Calu3 (cell line): ENCODE data around the gene KCNJ10. TPM values are rescaled to one million over a fixed set of nuclear protein-coding genes. Genes with fewer than 3 reads are reported as not detected.
A peak's percentile ranks its signal among the peaks of the same experiment; 100 is the strongest.

Experiments
- BruUV-seq: library from RNA; stranded (reverse); fragments of 400-500 nt; replicated peaks from 2 replicates; lab custom pipeline; 2021; lab: Mats Ljungman, UMichigan
- CTCF ChIA-PET: fragments of 300-600 bp; sonication (Branson Sonifier 250); formaldehyde crosslinking; loops from one replicate; lab custom pipeline; 2022; ENCODE audit warnings: antibody characterized with exemption; lab: Charles Lee
- DNase-seq: peaks from one replicate; pipeline ENCODE4 v3.0.0; 2022
- H3K27ac Mint-ChIP-seq: one replicate; pipeline ENCODE4 v1.8.0; 2022; ENCODE audit warnings: mixed read lengths; ENCODE audit not compliant: unreplicated experiment
- H3K27me3 Mint-ChIP-seq: one replicate; pipeline ENCODE4 v1.8.0; 2022; ENCODE audit warnings: mixed read lengths; ENCODE audit not compliant: unreplicated experiment
- H3K36me3 Mint-ChIP-seq: one replicate; pipeline ENCODE4 v1.8.0; 2022; ENCODE audit warnings: mild to moderate bottlenecking, moderate library complexity, mixed read lengths; ENCODE audit not compliant: insufficient read depth, unreplicated experiment
- H3K4me1 Mint-ChIP-seq: one replicate; pipeline ENCODE4 v1.8.0; 2022; ENCODE audit warnings: mild to moderate bottlenecking, low read depth, mixed read lengths; ENCODE audit not compliant: unreplicated experiment
- H3K4me3 Mint-ChIP-seq: one replicate; pipeline ENCODE4 v1.8.0; 2022; ENCODE audit warnings: mild to moderate bottlenecking, low read depth, moderate library complexity, mixed read lengths; ENCODE audit not compliant: unreplicated experiment
- H3K9me3 Mint-ChIP-seq: one replicate; pipeline ENCODE4 v1.8.0; 2022; ENCODE audit warnings: low read depth, mixed read lengths; ENCODE audit not compliant: unreplicated experiment
- intact Hi-C: fragments of 100-400 bp; cut with micrococcal nuclease; formaldehyde crosslinking; loops from one replicate; pipeline ENCODE4 v1.10.0; 2022; ENCODE audit not compliant: unreplicated experiment
- total RNA-seq: library from RNA; stranded (reverse); gene quantifications from 2 replicates; pipeline ENCODE4 v1.2.3, GENCODE V29; 2022
- TF ChIP-seq, protein P1 (sequence below): fragments of 200-600 bp; IDR thresholded peaks from one replicate; pipeline ENCODE4 v1.8.0; 2022; ENCODE audit warnings: antibody characterized with exemption; ENCODE audit not compliant: unreplicated experiment

The KCNJ10 gene
- total RNA-seq, 1 experiment from 2014 or later, result not detected

- CTCF ChIA-PET, result interaction anchor here (0.5 to 3.5 kb wide), 11 partner anchors 24 to 1315 kb away, joined by 3 to 38 read pairs (median 7); partner anchors contain the start of genes DCAF8, PEX19 and TOMM40L
- no TSS peak for BruUV-seq
These were observed 32.0 kb upstream of the KCNJ10 start for GRCh38 chr1:160101717-160102522.

GRCh38 chr1:160101037-160101716, 31.2 kb upstream of the KCNJ10 start:
- peak overlapping the region; percentile 27 for H3K27ac Mint-ChIP-seq

More at GRCh38 chr1:160101717-160102522, 32.0 kb upstream of the KCNJ10 start:
- Mint-ChIP-seq H3K4me3 (no peak overlapping the region), H3K27ac (no peak overlapping the region), H3K36me3 (peaks cover 25% of the 10 kb centered on the region), H3K27me3 (peaks cover 35% of the 10 kb centered on the region), H3K9me3 (no peaks in the 10 kb centered on the region), H3K4me1 (peaks cover 38% of the 10 kb centered on the region)
- TF ChIP-seq, protein P1, sequence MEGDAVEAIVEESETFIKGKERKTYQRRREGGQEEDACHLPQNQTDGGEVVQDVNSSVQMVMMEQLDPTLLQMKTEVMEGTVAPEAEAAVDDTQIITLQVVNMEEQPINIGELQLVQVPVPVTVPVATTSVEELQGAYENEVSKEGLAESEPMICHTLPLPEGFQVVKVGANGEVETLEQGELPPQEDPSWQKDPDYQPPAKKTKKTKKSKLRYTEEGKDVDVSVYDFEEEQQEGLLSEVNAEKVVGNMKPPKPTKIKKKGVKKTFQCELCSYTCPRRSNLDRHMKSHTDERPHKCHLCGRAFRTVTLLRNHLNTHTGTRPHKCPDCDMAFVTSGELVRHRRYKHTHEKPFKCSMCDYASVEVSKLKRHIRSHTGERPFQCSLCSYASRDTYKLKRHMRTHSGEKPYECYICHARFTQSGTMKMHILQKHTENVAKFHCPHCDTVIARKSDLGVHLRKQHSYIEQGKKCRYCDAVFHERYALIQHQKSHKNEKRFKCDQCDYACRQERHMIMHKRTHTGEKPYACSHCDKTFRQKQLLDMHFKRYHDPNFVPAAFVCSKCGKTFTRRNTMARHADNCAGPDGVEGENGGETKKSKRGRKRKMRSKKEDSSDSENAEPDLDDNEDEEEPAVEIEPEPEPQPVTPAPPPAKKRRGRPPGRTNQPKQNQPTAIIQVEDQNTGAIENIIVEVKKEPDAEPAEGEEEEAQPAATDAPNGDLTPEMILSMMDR, result no peak
- intact Hi-C loops, result loop anchor here (1.0 to 10.0 kb wide), 2 partner anchors 150 to 313 kb away; no protein-coding TSS in a partner anchor
- DNase-seq, result no peak

DNA sequence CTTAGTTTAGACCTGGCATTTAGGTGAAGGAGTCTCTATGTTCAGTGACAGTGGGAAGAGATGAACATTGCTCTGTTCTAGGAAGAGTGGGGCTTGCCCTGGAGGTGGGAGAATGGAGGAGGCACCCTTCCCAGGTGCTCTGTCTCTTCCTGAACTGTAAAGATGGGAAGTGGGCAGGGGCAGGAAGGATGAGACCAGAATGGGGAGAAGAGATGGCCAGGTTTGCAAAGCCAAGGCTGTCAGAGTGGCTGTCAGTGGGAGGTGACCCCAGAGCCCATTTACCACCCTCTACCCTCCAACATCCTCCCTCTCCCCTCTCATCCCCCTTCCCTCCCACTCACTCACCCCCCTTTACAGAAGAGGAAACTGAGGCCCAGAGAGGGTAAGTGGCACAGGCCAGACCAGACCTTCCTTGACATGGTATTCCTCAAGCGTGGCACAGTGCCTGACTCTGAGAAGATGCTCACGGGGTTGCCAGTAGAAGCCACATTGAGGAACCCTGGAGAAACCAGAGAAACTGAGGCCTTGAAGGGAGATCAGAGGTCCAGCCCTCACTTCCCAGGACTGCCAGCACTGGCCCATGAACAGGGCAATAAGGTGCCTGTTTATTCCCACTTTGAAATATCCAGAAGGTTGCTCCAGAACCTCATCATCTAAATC, 29.9 kb upstream of the KCNJ10 start:
- no peak overlapping the region for H3K4me3 Mint-ChIP-seq
- H3K27ac Mint-ChIP-seq, result peak overlapping the region; percentile 76
- intact Hi-C loops, result loop anchor here (1.0 to 10.0 kb wide), 4 partner anchors 119 to 315 kb away; no protein-coding TSS in a partner anchor
- H3K4me1 Mint-ChIP-seq, result peaks cover 38% of the 10 kb centered on the region
- H3K27me3 Mint-ChIP-seq, result peaks cover 21% of the 10 kb centered on the region
- peaks cover 25% of the 10 kb centered on the region for H3K36me3 Mint-ChIP-seq
- no peak for DNase-seq
- no TSS peak for BruUV-seq
- TF ChIP-seq, protein P1, result no peak
- CTCF ChIA-PET, result interaction anchor here (0.7 to 2.9 kb wide), 9 partner anchors 15 to 191 kb away, joined by 3 to 38 read pairs (median 9); partner anchors contain the start of gene CASQ1
- H3K9me3 Mint-ChIP-seq, result no peaks in the 10 kb centered on the region

More at GRCh38 chr1:160101037-160101716, 31.2 kb upstream of the KCNJ10 start:
- H3K9me3 Mint-ChIP-seq, result no peaks in the 10 kb centered on the region
- intact Hi-C loops, result loop anchor here (1.0 to 10.0 kb wide), 2 partner anchors 151 to 314 kb away; no protein-coding TSS in a partner anchor
- H3K4me1 Mint-ChIP-seq, result peaks cover 38% of the 10 kb centered on the region
- peak; percentile 83 for DNase-seq
- TF ChIP-seq, protein P1, result peak; percentile 97
- CTCF ChIA-PET, result interaction anchor here (0.6 to 3.5 kb wide), 10 partner anchors 23 to 343 kb away, joined by 3 to 38 read pairs (median 8); partner anchors contain the start of genes CASQ1 and PEX19
- no TSS peak for BruUV-seq
- peak overlapping the region; percentile 19 for H3K4me3 Mint-ChIP-seq
- H3K27me3 Mint-ChIP-seq, result peaks cover 28% of the 10 kb centered on the region
- peaks cover 25% of the 10 kb centered on the region for H3K36me3 Mint-ChIP-seq
